H1 (cell line): Measurements from ENCODE around the gene B3GAT1. TPM values are rescaled to one million over a fixed set of nuclear protein-coding genes. Genes with fewer than 3 reads are reported as not detected.

Experiments
- CTCF ChIA-PET: fragments of 300-600 bp; sonication (Branson Sonifier 250); formaldehyde crosslinking; loops from one replicate; lab custom pipeline; 2021; ENCODE audit not compliant: partially characterized antibody; lab: Charles Lee
- POLR2A ChIA-PET: fragments of 300-600 bp; sonication (Branson Sonifier 250); formaldehyde crosslinking; loops from one replicate; lab custom pipeline; 2021; ENCODE audit warnings: inconsistent platforms; ENCODE audit not compliant: partially characterized antibody; lab: Charles Lee
- DNase-seq, 2 experiments: peaks; one replicate each; pipeline versions ENCODE4 v3.0.0 to v3.0.0-alpha.2; 2010 to 2022; ENCODE audit warnings: low spot score in 2 of 2, low read depth in 1 of 2, mixed read lengths in 1 of 2
- FAIRE-seq: peaks from 2 replicates; lab custom pipeline; 2011; peaks lifted over from hg19 to GRCh38; lab: Jason Lieb, UNC
- H2AFZ ChIP-seq: 2 replicates; pipeline ENCODE4 v1.8.1; 2012; ENCODE audit warnings: low read length, inconsistent platforms
- H2AK5ac ChIP-seq: 2 replicates; pipeline ENCODE4 v1.6.1; 2013; ENCODE audit warnings: low read depth, low read length
- H2BK120ac ChIP-seq: replicated peaks from 2 replicates; pipeline ENCODE3; 2013; ENCODE audit warnings: low read depth, low read length, inconsistent platforms
- H2BK12ac ChIP-seq: 2 replicates; pipeline ENCODE4 v1.6.1; 2013; ENCODE audit warnings: low read depth, low read length
- H2BK15ac ChIP-seq: 2 replicates; pipeline ENCODE4 v1.6.1; 2013; ENCODE audit warnings: low read length
- H2BK20ac ChIP-seq: 2 replicates; pipeline ENCODE4 v1.6.1; 2013; ENCODE audit warnings: low read length
- H2BK5ac ChIP-seq: 2 replicates; pipeline ENCODE4 v1.6.1; 2013; ENCODE audit warnings: low read depth, low read length
- H3K14ac ChIP-seq: 2 replicates; pipeline ENCODE4 v1.6.1; 2013; ENCODE audit warnings: inconsistent platforms; ENCODE audit not compliant: insufficient read length
- H3K18ac ChIP-seq: 2 replicates; pipeline ENCODE4 v1.6.1; 2013; ENCODE audit warnings: low read length; ENCODE audit errors: extremely low read depth
- H3K23ac ChIP-seq: 2 replicates; pipeline ENCODE4 v1.6.1; 2013; ENCODE audit warnings: inconsistent platforms; ENCODE audit not compliant: insufficient read length
- H3K23me2 ChIP-seq: 2 replicates; pipeline ENCODE4 v1.6.1; 2013; ENCODE audit warnings: low read depth, low read length
- H3K27ac ChIP-seq: 2 replicates; pipeline ENCODE4 v1.6.1; 2011; ENCODE audit warnings: low read depth, low read length, inconsistent platforms
- H3K27me3 ChIP-seq, 4 experiments: replicated peaks in 1 of 4; 1 replicate in 1 of 4; 2 replicates in 3 of 4; pipeline versions ENCODE4 v1.6.1 to v1.8.1; 2011 to 2013; ENCODE audit warnings: low read length in 3 of 4, mild to moderate bottlenecking in 3 of 4, inconsistent platforms in 2 of 4, mixed read lengths in 2 of 4, moderate library complexity in 1 of 4; ENCODE audit not compliant: control insufficient read depth in 3 of 4, insufficient read depth in 3 of 4; ENCODE audit errors: extremely low read depth in 1 of 4
- H3K36me3 ChIP-seq, 4 experiments: 2 replicates each; pipeline versions ENCODE4 v1.6.1 to v1.8.1; 2011 to 2013; ENCODE audit warnings: mild to moderate bottlenecking in 4 of 4, low read length in 3 of 4, moderate library complexity in 2 of 4, control low read depth in 1 of 4, inconsistent platforms in 1 of 4; ENCODE audit not compliant: insufficient read depth in 4 of 4, control insufficient read depth in 2 of 4
- H3K4ac ChIP-seq: replicated peaks from 2 replicates; pipeline ENCODE3; 2013; ENCODE audit warnings: low read length, low read depth, mixed read lengths, inconsistent platforms; ENCODE audit not compliant: insufficient read length
- H3K4me1 ChIP-seq, 4 experiments: replicated peaks in 1 of 4; 1 replicate in 1 of 4; 2 replicates in 3 of 4; pipeline versions ENCODE4 v1.6.1 to v1.8.1; 2011 to 2013; ENCODE audit warnings: low read length in 3 of 4, inconsistent platforms in 2 of 4, mixed read lengths in 1 of 4; ENCODE audit not compliant: insufficient read depth in 4 of 4, control insufficient read depth in 3 of 4
- H3K4me2 ChIP-seq, 2 experiments: 2 replicates each; pipeline versions ENCODE4 v1.6.1 to v1.8.1; 2011 to 2013; ENCODE audit warnings: low read depth in 2 of 2, low read length in 2 of 2, control low read depth in 1 of 2, inconsistent platforms in 1 of 2, mild to moderate bottlenecking in 1 of 2; ENCODE audit not compliant: insufficient read depth in 1 of 2
- H3K4me3 ChIP-seq, 4 experiments: fragments of 200-600, 300-600 bp in 1 of 4; sonication (generic), shearing (Covaris generic), sonication (Bioruptor Twin) in 1 of 4; 2 replicates each; pipeline versions ENCODE4 v1.5.1 to v1.8.1; 2011 to 2016; ENCODE audit warnings: low read length in 4 of 4, low read depth in 3 of 4, control low read depth in 2 of 4, inconsistent platforms in 2 of 4, mild to moderate bottlenecking in 2 of 4, mixed read lengths in 1 of 4, moderate library complexity in 1 of 4; ENCODE audit not compliant: insufficient read depth in 2 of 4; ENCODE audit errors: extremely low read depth in 1 of 4
- H3K56ac ChIP-seq: replicated peaks from 2 replicates; pipeline ENCODE3; 2013; ENCODE audit warnings: low read depth, mild to moderate bottlenecking, mixed read lengths, low read length, inconsistent platforms; ENCODE audit not compliant: insufficient read length
- H3K79me1 ChIP-seq: 2 replicates; pipeline ENCODE4 v1.6.1; 2013; ENCODE audit warnings: low read depth, low read length, control low read depth
- H3K79me2 ChIP-seq, 2 experiments: 2 replicates each; pipeline versions ENCODE4 v1.6.1 to v1.8.1; 2012 to 2013; ENCODE audit warnings: low read length in 2 of 2, mild to moderate bottlenecking in 2 of 2, inconsistent platforms in 1 of 2; ENCODE audit not compliant: insufficient read depth in 2 of 2, control insufficient read depth in 1 of 2
- H3K9ac ChIP-seq, 4 experiments: replicated peaks in 1 of 4; 1 replicate in 1 of 4; 2 replicates in 3 of 4; pipeline versions ENCODE4 v1.6.1 to v1.8.1; 2011 to 2013; ENCODE audit warnings: low read depth in 3 of 4, low read length in 3 of 4, control low read depth in 2 of 4, mild to moderate bottlenecking in 2 of 4, moderate library complexity in 2 of 4, inconsistent platforms in 1 of 4; ENCODE audit errors: extremely low read depth in 1 of 4
- H3K9me3 ChIP-seq, 2 experiments: 2 replicates each; pipeline versions ENCODE4 v1.6.1 to v1.8.1; 2012 to 2013; ENCODE audit warnings: mild to moderate bottlenecking in 2 of 2, moderate library complexity in 2 of 2, control low read depth in 1 of 2, inconsistent platforms in 1 of 2, low read depth in 1 of 2, low read length in 1 of 2, mixed read lengths in 1 of 2; ENCODE audit not compliant: insufficient read depth in 2 of 2
- H4K20me1 ChIP-seq, 2 experiments: replicated peaks in 1 of 2; 2 replicates each; pipeline versions ENCODE3 to v1.8.1; 2011 to 2013; ENCODE audit warnings: inconsistent platforms in 2 of 2, low read length in 2 of 2, mild to moderate bottlenecking in 1 of 2; ENCODE audit not compliant: insufficient read depth in 2 of 2, control insufficient read depth in 1 of 2
- H4K5ac ChIP-seq: 2 replicates; pipeline ENCODE4 v1.6.1; 2013; ENCODE audit warnings: low read length, low read depth, mixed read lengths, inconsistent platforms; ENCODE audit not compliant: insufficient read length
- H4K8ac ChIP-seq: 2 replicates; pipeline ENCODE4 v1.8.0; 2013; ENCODE audit warnings: mild to moderate bottlenecking, moderate library complexity, low read length, inconsistent platforms; ENCODE audit not compliant: insufficient read depth; ENCODE audit errors: extremely low read depth
- H4K91ac ChIP-seq: replicated peaks from 2 replicates; pipeline ENCODE3; 2013; ENCODE audit warnings: low read length, mixed read lengths, inconsistent platforms; ENCODE audit not compliant: insufficient read length
- BCL11A ChIP-seq, 2 experiments: IDR thresholded peaks; one replicate each; pipeline ENCODE4 v1.6.1; 2011; ENCODE audit warnings: low read depth in 2 of 2, low read length in 2 of 2, mild to moderate bottlenecking in 2 of 2
- RBBP5 ChIP-seq: IDR thresholded peaks from 2 replicates; pipeline ENCODE4 v1.7.1; 2012; ENCODE audit warnings: low read depth, mild to moderate bottlenecking, inconsistent platforms, low read length, moderate library complexity, borderline replicate concordance
- TAF1 ChIP-seq: IDR thresholded peaks from 2 replicates; pipeline ENCODE4 v1.6.1; 2011; ENCODE audit warnings: mild to moderate bottlenecking, low read depth, low read length
- TEAD4 ChIP-seq: IDR thresholded peaks from 2 replicates; pipeline ENCODE4 v1.6.1; 2012; ENCODE audit warnings: low read depth, low read length, inconsistent platforms, mixed read lengths
- WGBS, 2 experiments: shearing (Covaris generic) in 1 of 2; methylation state at CpG; one replicate each; pipeline versions ENCODE4 v1.1.6 to v1.1.7; 2013 to 2015; ENCODE audit warnings: low lambda C conversion rate in 2 of 2, mixed read lengths in 2 of 2, inconsistent platforms in 1 of 2, low coverage in 1 of 2, missing lambda C conversion rate in 1 of 2; ENCODE audit not compliant: insufficient replicate concordance in 2 of 2, insufficient coverage in 1 of 2, insufficient read length in 1 of 2; ENCODE audit errors: extremely low coverage in 1 of 2, missing lambda C conversion rate in 1 of 2; 5-methylcytosine and 5-hydroxymethylcytosine counted together
- polyA plus RNA-seq, 7 experiments: library from polyadenylated mRNA; depleted of rRNA in 3 of 7; stranded (reverse) in 5 of 7; unstranded in 2 of 7; fragments of >200 nt in 5 of 7; fragments of 200-250 nt in 2 of 7; gene quantifications; 1 replicate in 5 of 7; 2 replicates in 1 of 7; 4 replicates in 1 of 7; pipeline versions ENCODE4 v1.2.1 to v1.2.3, GENCODE V29; 2011 to 2013; ENCODE audit warnings: missing spikeins in 2 of 7, mixed read lengths in 2 of 7
- total RNA-seq: library from RNA; stranded (reverse); fragmentation: NEBNext Ultra II Directional; extraction: Animal tissue kit (Norgen Biotek cat#: 25700); gene quantifications from 2 replicates; pipeline ENCODE4 v1.2.1, GENCODE V29; 2021
- TF ChIP-seq, protein P1 (sequence below): IDR thresholded peaks from 2 replicates; pipeline ENCODE4 v1.6.1; 2012; ENCODE audit warnings: inconsistent platforms

Gene B3GAT1
- total and polyA plus RNA-seq, 2 of the 8 experiments (the other 6 are each of a cell fraction or from before 2014, with no cell fraction given) = 19.7 to 32.4 TPM

- Histone ChIP-seq H3K23me2 (peaks cover 5% of the 10 kb centered on the region; the same call in 1 of the 2 replicates), H3K23ac (no peak overlapping the region), H3K4me2 (no peak overlapping the region), H4K20me1 (peaks cover 18 to 26% of the 10 kb centered on the region in 2 experiments), H2BK15ac (no peak overlapping the region), H3K9me3 (no peaks in the 10 kb centered on the region), H2AK5ac (no peak overlapping the region), H3K79me2 (peaks cover 5 to 56% of the 10 kb centered on the region in 2 experiments; a peak in 2 of 4 replicates), H3K4me1 (peaks cover 4 to 18% (median 14%) of the 10 kb centered on the region in 4 experiments; a peak in 6 of 7 replicates), H3K79me1 (peaks cover 21% of the 10 kb centered on the region), H3K4me3 (no peak overlapping the region), H3K27me3 (peaks cover 0 to 3% (median 1%) of the 10 kb centered on the region in 4 experiments; a peak in 2 of 7 replicates), H2AFZ (no peak overlapping the region), H2BK120ac (no peak overlapping the region), H3K4ac (no peak overlapping the region), H4K5ac (no peak overlapping the region), H3K14ac (no peak overlapping the region), H3K18ac (no peak overlapping the region), H2BK20ac (no peak overlapping the region), H4K8ac (no peak overlapping the region), H3K27ac (no peak overlapping the region), H2BK12ac (no peak overlapping the region), H2BK5ac (no peak overlapping the region), H3K36me3 (no peaks in the 10 kb centered on the region; a peak in 1 of 8 replicates), H3K9ac (no peak overlapping the region), H3K56ac (no peak overlapping the region), H4K91ac (no peak overlapping the region)
- no peak for DNase-seq
- ChIA-PET CTCF (interaction anchor here (1.0 to 2.3 kb wide), 4 partner anchors 12 to 145 kb away, joined by 3 to 14 read pairs (median 4); no protein-coding TSS in a partner anchor), POLR2A (interaction anchor here (1.0 kb wide), 1 partner anchor 19 kb away, joined by 3 read pairs; no protein-coding TSS in a partner anchor)
- WGBS, 2 experiments = 91% methylated on average over 11 of the region's 11 CpGs; no CpG with 5 or more reads in 1 of the 2 experiments
- TF ChIP-seq RBBP5 (no peak), TAF1 (no peak), TEAD4 (no peak), BCL11A (IDR thresholded peaks at IDR 0.05; ENCODE audit: low read depth in 2 of 2, low read length in 2 of 2) (no peak)
- TF ChIP-seq, protein P1, sequence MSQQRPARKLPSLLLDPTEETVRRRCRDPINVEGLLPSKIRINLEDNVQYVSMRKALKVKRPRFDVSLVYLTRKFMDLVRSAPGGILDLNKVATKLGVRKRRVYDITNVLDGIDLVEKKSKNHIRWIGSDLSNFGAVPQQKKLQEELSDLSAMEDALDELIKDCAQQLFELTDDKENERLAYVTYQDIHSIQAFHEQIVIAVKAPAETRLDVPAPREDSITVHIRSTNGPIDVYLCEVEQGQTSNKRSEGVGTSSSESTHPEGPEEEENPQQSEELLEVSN = no peak
- no peak for FAIRE-seq
Measured at GRCh38 chr11:134406264-134407185, 5.5 kb downstream of the B3GAT1 start.
